Measurements from ENCODE around the gene MLH3.
"Not testable (repeated sequence)": the region's sequence is repeated elsewhere in the genome, so short reads cannot be mapped to it uniquely, and the experiment has no call there.

The MLH3 gene

DNA sequence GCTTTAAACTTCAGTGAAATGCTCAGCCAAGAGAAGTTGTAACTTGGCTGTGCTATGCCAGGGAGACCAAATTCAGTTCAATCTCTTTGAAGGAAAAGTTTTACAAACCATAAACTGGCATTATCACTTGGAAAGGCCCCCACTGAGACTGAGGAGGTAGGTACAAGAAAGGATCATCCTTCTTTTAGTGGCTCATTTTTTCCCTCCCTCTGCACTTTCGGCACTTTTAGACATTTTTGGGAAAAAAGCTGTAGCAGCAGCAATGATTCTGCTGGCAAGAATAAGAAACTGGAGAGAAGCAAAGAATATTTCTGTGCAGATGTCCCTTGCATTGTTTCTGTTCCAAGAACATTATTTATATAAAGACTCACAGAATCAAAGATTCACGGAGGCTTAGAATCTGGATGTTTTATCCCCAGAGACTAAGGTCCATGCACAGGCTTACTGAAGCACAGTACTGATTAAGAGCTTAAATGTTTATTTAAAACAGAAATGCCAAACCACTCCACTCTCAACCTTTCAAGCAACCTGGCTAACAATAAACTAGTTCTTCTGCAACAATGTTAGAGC is 30.5 kb upstream of the MLH3 start:
- Mint-ChIP-seq H3K36me3 (ENCODE audit: insufficient read depth) (peaks cover 31% of the 10 kb centered on the region), H3K27me3 (no peaks in the 10 kb centered on the region), H3K9me3 (no peaks in the 10 kb centered on the region), H3K4me3 (no peak overlapping the region), H3K4me1 (ENCODE audit: low read depth in 2 of 2) (no peaks in the 10 kb centered on the region), H3K27ac (no peak overlapping the region)
- ATAC-seq (replicated peaks) (no peak), DNase-seq (no peak)

DNA sequence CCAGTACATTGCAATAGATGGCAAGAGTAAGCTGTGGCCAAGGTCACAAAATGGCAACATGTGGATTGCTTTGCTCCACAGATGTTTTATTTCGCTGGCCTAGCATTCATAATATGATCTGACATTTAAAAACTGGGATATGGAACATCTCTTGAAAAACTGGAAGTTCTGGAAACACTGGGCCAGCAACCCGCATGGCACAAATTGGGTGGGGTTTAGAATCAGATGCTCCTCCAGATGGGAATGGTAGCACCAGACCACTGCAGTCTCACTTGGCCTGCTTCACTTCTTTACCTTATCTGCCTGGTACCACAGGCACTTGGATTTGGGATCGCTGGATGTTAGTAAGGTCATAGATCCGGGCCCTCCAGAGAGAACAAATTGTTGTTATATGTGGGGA is 28.3 kb upstream of the MLH3 start:
- no peak for ATAC-seq (replicated peaks)
- peaks cover 9% of the 10 kb centered on the region for H3K36me3 Mint-ChIP-seq (ENCODE audit: insufficient read depth)

GRCh38 chr14:75077794-75078193 is 26.5 kb upstream of the MLH3 start:
- DNase-seq (no peak), ATAC-seq (replicated peaks) (no peak)
- Mint-ChIP-seq H3K27me3 (no peaks in the 10 kb centered on the region), H3K4me3 (no peak overlapping the region), H3K36me3 (ENCODE audit: insufficient read depth) (no peaks in the 10 kb centered on the region), H3K4me1 (ENCODE audit: low read depth in 2 of 2) (no peaks in the 10 kb centered on the region), H3K9me3 (no peaks in the 10 kb centered on the region), H3K27ac (no peak overlapping the region)

More for the DNA sequence above, 28.3 kb upstream of the MLH3 start:
- H3K27me3 Mint-ChIP-seq: no peaks in the 10 kb centered on the region
- H3K9me3 Mint-ChIP-seq: no peaks in the 10 kb centered on the region
- no peak for DNase-seq
- no peak overlapping the region for H3K27ac Mint-ChIP-seq
- no peak overlapping the region for H3K4me3 Mint-ChIP-seq
- H3K4me1 Mint-ChIP-seq (ENCODE audit: low read depth in 2 of 2): no peaks in the 10 kb centered on the region

DNA sequence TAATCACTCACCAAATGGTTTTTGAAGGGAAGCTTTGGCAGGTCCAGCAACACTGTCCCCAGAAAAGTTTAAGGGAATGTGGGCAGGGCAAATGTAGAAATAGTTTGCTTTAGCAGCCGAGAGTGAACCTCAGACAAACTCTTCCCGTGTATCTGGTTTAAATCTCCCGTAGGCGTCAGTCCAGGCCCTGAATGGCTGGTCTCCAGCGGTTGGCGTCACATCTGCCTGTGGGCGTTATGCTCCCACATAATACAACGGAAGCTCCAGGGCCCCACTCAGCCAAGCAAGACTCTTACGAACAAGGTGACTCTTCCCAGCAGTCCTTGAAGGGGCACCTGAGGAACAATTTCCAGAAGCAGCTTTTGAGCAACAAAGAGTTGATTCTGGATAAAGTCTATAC is 19.1 kb upstream of the MLH3 start:
- Mint-ChIP-seq H3K4me3 (no peak overlapping the region), H3K27ac (no peak overlapping the region), H3K36me3 (ENCODE audit: insufficient read depth) (no peaks in the 10 kb centered on the region), H3K27me3 (no peaks in the 10 kb centered on the region), H3K9me3 (no peaks in the 10 kb centered on the region), H3K4me1 (ENCODE audit: low read depth in 2 of 2) (peaks cover 0 to 2% of the 10 kb centered on the region in 2 donors)
- DNase-seq (no peak), ATAC-seq (replicated peaks) (no peak)

GRCh38 chr14:75069811-75070145 is 18.5 kb upstream of the MLH3 start:
- Mint-ChIP-seq H3K27me3 (no peaks in the 10 kb centered on the region), H3K4me3 (no peak overlapping the region), H3K9me3 (no peaks in the 10 kb centered on the region), H3K4me1 (ENCODE audit: low read depth in 2 of 2) (peaks cover 0 to 2% of the 10 kb centered on the region in 2 donors), H3K27ac (no peak overlapping the region), H3K36me3 (ENCODE audit: insufficient read depth) (no peaks in the 10 kb centered on the region)
- DNase-seq (no peak), ATAC-seq (replicated peaks) (no peak)

- no peak within 1 kb of the TSS for H3K27ac Mint-ChIP-seq
- no peaks in the 10 kb centered on the region for H3K27me3 Mint-ChIP-seq
- DNase-seq: peak in 2 of 3 experiments; percentile 13
- peaks cover 1 to 4% of the 10 kb centered on the region in 2 donors for H3K4me1 Mint-ChIP-seq (ENCODE audit: low read depth in 2 of 2)
- H3K4me3 Mint-ChIP-seq: no peak within 1 kb of the TSS
- H3K9me3 Mint-ChIP-seq: no peaks in the 10 kb centered on the region
- no peaks in the 10 kb centered on the region for H3K36me3 Mint-ChIP-seq (ENCODE audit: insufficient read depth)
- ATAC-seq (replicated peaks): peak; percentile 85
These were observed 18.0 kb upstream of the MLH3 start, which contains the start of gene ZC2HC1C for GRCh38 chr14:75069121-75069810. TSS of gene ZC2HC1C (plus strand) at chr14:75069641. CDS start at chr14:75070574, 933 bp downstream.

DNA sequence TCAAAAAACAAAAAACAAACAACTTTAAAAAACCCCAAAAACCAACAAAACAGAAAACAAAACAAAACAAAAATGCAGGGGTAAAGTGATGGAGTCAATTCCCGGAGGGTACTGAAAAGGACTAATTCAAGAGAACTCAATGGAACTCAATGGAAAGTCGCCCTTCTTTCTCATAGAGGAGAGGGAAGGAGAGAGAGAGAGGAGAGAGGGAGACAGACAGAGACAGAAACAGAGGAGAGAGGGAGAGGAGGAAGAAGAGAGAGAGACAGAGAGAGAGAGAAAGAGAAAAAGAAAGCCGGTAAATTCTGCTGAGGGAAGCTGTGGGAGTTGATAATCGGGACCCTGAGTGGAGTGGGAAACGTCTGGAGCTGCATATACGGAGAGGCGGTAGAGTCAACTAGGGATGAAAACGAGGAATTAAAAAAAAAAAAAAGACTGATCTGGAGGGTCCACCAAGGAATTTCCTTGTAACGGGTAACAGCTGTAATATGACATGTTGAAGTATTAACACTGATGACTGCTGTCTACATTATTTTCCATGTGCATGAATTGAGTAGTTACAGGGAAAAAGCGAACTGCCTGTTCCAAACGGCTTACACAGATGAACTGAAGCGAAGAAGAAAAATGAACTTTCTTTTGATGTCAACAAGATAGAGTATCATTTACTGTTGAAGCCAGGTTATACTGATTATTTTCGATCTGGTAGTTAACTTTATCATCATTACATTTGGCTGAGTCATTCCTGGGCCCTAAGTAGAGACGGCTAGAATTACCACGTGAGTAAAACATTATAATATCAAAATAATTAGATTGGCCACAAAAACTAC is 17.2 kb upstream of the MLH3 start:
- Mint-ChIP-seq H3K27me3 (no peaks in the 10 kb centered on the region), H3K9me3 (no peaks in the 10 kb centered on the region), H3K4me1 (ENCODE audit: low read depth in 2 of 2) (peaks cover 9 to 11% of the 10 kb centered on the region in 2 donors), H3K4me3 (no peak overlapping the region), H3K27ac (no peak overlapping the region), H3K36me3 (ENCODE audit: insufficient read depth) (peaks cover 5% of the 10 kb centered on the region)
- DNase-seq (no peak), ATAC-seq (replicated peaks) (no peak)

- not testable (repeated sequence) for DNase-seq; H3K27ac Mint-ChIP-seq; H3K9me3 Mint-ChIP-seq; H3K27me3 Mint-ChIP-seq; H3K4me3 Mint-ChIP-seq; ATAC-seq (replicated peaks); H3K36me3 Mint-ChIP-seq (ENCODE audit: insufficient read depth)
- peaks cover 16 to 17% of the 10 kb centered on the region in 2 donors for H3K4me1 Mint-ChIP-seq (ENCODE audit: low read depth in 2 of 2)
These were observed 16.5 kb upstream of the MLH3 start for GRCh38 chr14:75067765-75068164.

- H3K4me3 Mint-ChIP-seq: no peak overlapping the region
- H3K4me1 Mint-ChIP-seq (ENCODE audit: low read depth in 2 of 2): peaks cover 17 to 18% of the 10 kb centered on the region in 2 donors
- H3K27me3 Mint-ChIP-seq: no peaks in the 10 kb centered on the region
- ATAC-seq (replicated peaks): no peak
- H3K27ac Mint-ChIP-seq: no peak overlapping the region
- no peaks in the 10 kb centered on the region for H3K9me3 Mint-ChIP-seq
- peaks cover 5% of the 10 kb centered on the region for H3K36me3 Mint-ChIP-seq (ENCODE audit: insufficient read depth)
- no peak for DNase-seq
These were observed 15.9 kb upstream of the MLH3 start for GRCh38 chr14:75067212-75067611.

DNA sequence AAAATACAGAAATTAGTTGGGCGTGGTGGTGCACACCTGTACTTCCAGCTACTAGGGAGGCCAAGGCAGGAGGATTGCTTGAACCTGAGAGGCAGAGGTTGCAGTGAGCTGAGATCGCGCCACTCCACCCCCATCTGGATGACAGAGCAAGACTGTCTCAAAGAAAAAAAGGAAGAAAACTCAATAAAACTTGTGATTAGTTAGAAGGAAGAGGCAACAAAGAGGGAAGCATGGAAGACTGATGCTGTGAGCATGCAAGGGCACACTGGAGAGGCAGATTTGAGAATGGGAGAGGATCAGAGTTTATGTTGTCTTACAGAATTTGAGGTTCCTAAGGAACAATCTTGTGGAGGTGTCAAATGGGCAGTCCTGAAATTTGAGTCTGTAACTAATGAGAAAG is 15.4 kb upstream of the MLH3 start:
- H3K4me1 Mint-ChIP-seq (ENCODE audit: low read depth in 2 of 2): peaks cover 17 to 19% of the 10 kb centered on the region in 2 donors
- peaks cover 5% of the 10 kb centered on the region for H3K36me3 Mint-ChIP-seq (ENCODE audit: insufficient read depth)
- no peak overlapping the region for H3K27ac Mint-ChIP-seq
- no peaks in the 10 kb centered on the region for H3K27me3 Mint-ChIP-seq
- no peaks in the 10 kb centered on the region for H3K9me3 Mint-ChIP-seq
- DNase-seq (no peak), ATAC-seq (replicated peaks) (no peak)
- H3K4me3 Mint-ChIP-seq: no peak overlapping the region

- peak; percentile 26 for ATAC-seq (replicated peaks)
- Mint-ChIP-seq H3K27me3 (no peaks in the 10 kb centered on the region), H3K4me3 (peak overlapping the region; percentile 97 to 100), H3K4me1 (ENCODE audit: low read depth in 2 of 2) (peaks cover 16 to 23% of the 10 kb centered on the region in 2 donors), H3K27ac (peak overlapping the region; percentile 96 to 99), H3K36me3 (ENCODE audit: insufficient read depth) (peaks cover 8% of the 10 kb centered on the region), H3K9me3 (no peaks in the 10 kb centered on the region)
- no peak for DNase-seq
These were observed 12.9 kb upstream of the MLH3 start for GRCh38 chr14:75064205-75064567.

DNA sequence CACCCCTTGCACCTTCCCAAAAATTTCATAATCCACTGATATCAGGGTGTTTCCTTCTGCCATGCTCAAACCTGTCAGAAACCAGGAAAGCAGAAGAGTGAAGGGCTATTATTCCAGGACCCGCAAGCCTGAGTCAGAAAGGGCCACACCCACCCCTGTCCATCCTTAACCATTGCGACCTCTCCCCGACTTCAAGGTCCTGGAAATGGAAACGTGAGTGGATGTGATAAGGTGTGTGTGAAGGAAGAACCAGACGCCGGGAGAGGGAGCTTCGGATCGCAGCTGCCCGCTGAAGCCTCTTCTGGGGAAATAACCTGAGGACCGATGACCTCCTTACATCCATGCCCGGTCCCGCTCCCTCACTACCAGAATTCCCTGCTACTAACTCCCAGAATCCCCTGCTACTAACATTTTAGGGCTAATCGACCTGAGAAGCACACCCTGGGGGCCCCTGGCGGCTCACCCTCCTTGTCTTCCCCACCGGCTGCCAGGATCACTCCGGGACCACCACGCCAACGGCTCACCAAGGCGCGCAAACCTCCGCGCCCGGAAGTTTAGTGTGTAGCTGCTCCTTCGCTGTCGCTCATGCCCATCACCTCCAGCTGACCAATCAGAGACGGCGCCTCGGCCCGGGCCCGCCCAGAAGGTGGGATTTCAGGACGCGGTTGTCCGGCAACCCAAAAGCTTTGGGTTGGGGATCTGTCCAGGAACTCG is 12.4 kb upstream of the MLH3 start, which contains the start of gene ACYP1:
Gene ACYP1 (minus strand): TSS at position 534 of the 714 bp plus-strand sequence. CDS start 471 bp downstream, at position 63.
- ATAC-seq (replicated peaks): peak; percentile 99
- Mint-ChIP-seq H3K9me3 (no peaks in the 10 kb centered on the region), H3K36me3 (ENCODE audit: insufficient read depth) (peaks cover 8% of the 10 kb centered on the region), H3K4me1 (ENCODE audit: low read depth in 2 of 2) (peaks cover 16 to 23% of the 10 kb centered on the region in 2 donors), H3K4me3 (peak within 1 kb of the TSS; percentile 97 to 100), H3K27ac (peak within 1 kb of the TSS; percentile 96 to 99), H3K27me3 (no peaks in the 10 kb centered on the region)
- peak; percentile 85 to 91 (median 86) for DNase-seq

- peak overlapping the region; percentile 96 to 99 for H3K27ac Mint-ChIP-seq
- H3K9me3 Mint-ChIP-seq: no peaks in the 10 kb centered on the region
- H3K4me1 Mint-ChIP-seq (ENCODE audit: low read depth in 2 of 2): peaks cover 16 to 23% of the 10 kb centered on the region in 2 donors
- H3K4me3 Mint-ChIP-seq: peak overlapping the region; percentile 97 to 100
- peaks cover 8% of the 10 kb centered on the region for H3K36me3 Mint-ChIP-seq (ENCODE audit: insufficient read depth)
- no peak for ATAC-seq (replicated peaks)
- no peaks in the 10 kb centered on the region for H3K27me3 Mint-ChIP-seq
- DNase-seq: no peak
These were observed 11.7 kb upstream of the MLH3 start for GRCh38 chr14:75063013-75063412.
